Measurements from ENCODE around the gene CYP11A1.
A peak's percentile ranks its signal among the peaks of the same experiment; 100 is the strongest.

The CYP11A1 gene

GRCh38 chr15:74343797-74344127 is 23.7 kb downstream of the CYP11A1 start:
- no peak for DNase-seq

GRCh38 chr15:74343127-74343796 is 24.2 kb downstream of the CYP11A1 start:
- no peak for DNase-seq

- DNase-seq, result no peak
These were observed 27.3 kb downstream of the CYP11A1 start for GRCh38 chr15:74340150-74340549.

GRCh38 chr15:74339371-74339770 is 28.1 kb downstream of the CYP11A1 start:
- no peak for DNase-seq

GRCh38 chr15:74338676-74339075 is 28.8 kb downstream of the CYP11A1 start:
- no peak for DNase-seq

GRCh38 chr15:74337607-74338211 is 29.7 kb downstream of the CYP11A1 start:
- DNase-seq, result no peak

- DNase-seq, result no peak
These were observed 30.3 kb downstream of the CYP11A1 start for GRCh38 chr15:74337146-74337545.

GRCh38 chr15:74336061-74337005 is 31.1 kb downstream of the CYP11A1 start:
- no peak for DNase-seq

- DNase-seq, result no peak
These were observed 32.0 kb downstream of the CYP11A1 start for GRCh38 chr15:74335396-74335795.

GRCh38 chr15:74334127-74334526 is 33.3 kb downstream of the CYP11A1 start:
- DNase-seq, result no peak

GRCh38 chr15:74333662-74334061 is 33.8 kb downstream of the CYP11A1 start:
- no peak for DNase-seq

GRCh38 chr15:74333093-74333492 is 34.4 kb downstream of the CYP11A1 start:
- DNase-seq, result no peak

GRCh38 chr15:74332611-74333010 is 34.8 kb downstream of the CYP11A1 start:
- no peak for DNase-seq

- no peak for DNase-seq
These were observed 35.4 kb downstream of the CYP11A1 start for GRCh38 chr15:74332011-74332410.

GRCh38 chr15:74330861-74331408 is 36.5 kb downstream of the CYP11A1 start:
- DNase-seq, result no peak

- no peak for DNase-seq
These were observed 39.0 kb downstream of the CYP11A1 start for GRCh38 chr15:74328331-74329056.

- DNase-seq, result no peak
These were observed 39.7 kb downstream of the CYP11A1 start for GRCh38 chr15:74327756-74328155.

- DNase-seq, result no peak
These were observed 40.7 kb downstream of the CYP11A1 start for GRCh38 chr15:74326746-74327145.

GRCh38 chr15:74324714-74325113 is 42.7 kb downstream of the CYP11A1 start:
- no peak for DNase-seq

GRCh38 chr15:74322558-74323180 is 44.8 kb downstream of the CYP11A1 start:
- peak; percentile 69 to 76 for DNase-seq

GRCh38 chr15:74320352-74321247 is 46.8 kb downstream of the CYP11A1 start:
- DNase-seq, result peak; percentile 74 to 76
